Gastrocnemius medialis (tissue), 4 donors: ENCODE data around the gene SPSB2.

Experiments used
- CTCF ChIP-seq, 5 experiments: fragments of 450-650 bp in 3 of 5; fragments of 200-600 bp in 2 of 5; sonication (generic) in 2 of 5; IDR thresholded peaks in 4 of 5; conservative IDR thresholded peaks in 1 of 5; 1 replicate in 4 of 5; 2 replicates in 1 of 5; pipeline ENCODE4 v1.5.1; 2016 to 2019; ENCODE audit warnings: antibody characterized with exemption in 5 of 5, mild to moderate bottlenecking in 3 of 5, moderate library complexity in 3 of 5
- POLR2A ChIP-seq, 2 donors: fragments of 450-650 bp; IDR thresholded peaks; one replicate each; pipeline ENCODE4 v1.6.1; 2017; ENCODE audit warnings: antibody characterized with exemption in 2 of 2, mild to moderate bottlenecking in 2 of 2, moderate library complexity in 2 of 2

- TF ChIP-seq CTCF (IDR thresholded peaks at IDR 0.05 in 4 of 5, conservative IDR thresholded peaks at IDR 0.05 in 1 of 5) (no peak), POLR2A (IDR thresholded peaks at IDR 0.05) (no peak)
Measured at GRCh38 chr12:6840330-6840729, 32.8 kb downstream of the SPSB2 start.
